ENCODE data around the gene TJP3. TPM values are rescaled to one million over a fixed set of nuclear protein-coding genes. Genes with fewer than 3 reads are reported as not detected.

Gene TJP3
- total and polyA plus RNA-seq, 3 donors from 2014 or later, result 37.2 to 125 (median 81.1) TPM

Small RNAs within 50 kb of the gene (small RNA-seq; reads per million reads assigned to genes)
- gene AC005777.1, result 0 reads per million in 2 donors

Other genes with a start within 250 kb of the TJP3 start
- gene SMIM24, start 227.9 kb upstream of the TJP3 start, total RNA-seq, result 1 to 10 TPM; 1.3 to 3.1 TPM
- gene SMIM24, start 227.9 kb upstream of the TJP3 start, polyA plus RNA-seq (ENCODE audit: insufficient read depth, low read depth, low replicate concordance), result 10.1 TPM
- not detected for gene SMIM44, start 224.9 kb upstream of the TJP3 start, total RNA-seq
- gene SMIM44, start 224.9 kb upstream of the TJP3 start, polyA plus RNA-seq (ENCODE audit: insufficient read depth, low read depth, low replicate concordance), result not detected
- gene DOHH, start 207.7 kb upstream of the TJP3 start, total RNA-seq, result 10 to 100 TPM; 23.5 to 29.1 TPM
- 10.7 TPM for gene DOHH, start 207.7 kb upstream of the TJP3 start, polyA plus RNA-seq (ENCODE audit: insufficient read depth, low read depth, low replicate concordance)
- gene FZR1, start 202.1 kb upstream of the TJP3 start, total RNA-seq, result 10 to 100 TPM; 91.2 to 95.1 TPM
- gene FZR1, start 202.1 kb upstream of the TJP3 start, polyA plus RNA-seq (ENCODE audit: insufficient read depth, low read depth, low replicate concordance), result 123 TPM
- gene TEKTIP1, start 169.2 kb upstream of the TJP3 start, total RNA-seq, result 10 to 100 TPM; 35.8 to 55.9 TPM
- 68.2 TPM for gene TEKTIP1, start 169.2 kb upstream of the TJP3 start, polyA plus RNA-seq (ENCODE audit: insufficient read depth, low read depth, low replicate concordance)
- 10 to 100 TPM; 83.9 to 95.1 TPM for gene MFSD12, start 150.8 kb upstream of the TJP3 start, total RNA-seq
- 32.8 TPM for gene MFSD12, start 150.8 kb upstream of the TJP3 start, polyA plus RNA-seq (ENCODE audit: insufficient read depth, low read depth, low replicate concordance)
- gene HMG20B, start 135.4 kb upstream of the TJP3 start, total RNA-seq, result 100 to 1,000 TPM; 108 to 129 TPM
- gene HMG20B, start 135.4 kb upstream of the TJP3 start, polyA plus RNA-seq (ENCODE audit: insufficient read depth, low read depth, low replicate concordance), result 66.2 TPM
- under 1 TPM; 0.50 to 0.87 TPM for gene GIPC3, start 122.9 kb upstream of the TJP3 start, total RNA-seq
- 1.5 TPM for gene GIPC3, start 122.9 kb upstream of the TJP3 start, polyA plus RNA-seq (ENCODE audit: insufficient read depth, low read depth, low replicate concordance)
- gene TBXA2R, start 101.5 kb upstream of the TJP3 start, total RNA-seq, result 1 to 10 TPM; 1.3 to 3.2 TPM
- gene TBXA2R, start 101.5 kb upstream of the TJP3 start, polyA plus RNA-seq (ENCODE audit: insufficient read depth, low read depth, low replicate concordance), result 1.8 TPM
- gene CACTIN, start 81.6 kb upstream of the TJP3 start, total RNA-seq, result 10 to 100 TPM; 52.8 to 57.5 TPM
- gene CACTIN, start 81.6 kb upstream of the TJP3 start, polyA plus RNA-seq (ENCODE audit: insufficient read depth, low read depth, low replicate concordance), result 26.9 TPM
- 10 to 100 TPM; 80.2 to 87.0 TPM for gene PIP5K1C, start 7.9 kb upstream of the TJP3 start, total RNA-seq
- gene PIP5K1C, start 7.9 kb upstream of the TJP3 start, polyA plus RNA-seq (ENCODE audit: insufficient read depth, low read depth, low replicate concordance), result 99.1 TPM
- gene APBA3, start 53.3 kb downstream of the TJP3 start, total RNA-seq, result 10 to 100 TPM; 34.4 to 48.3 TPM
- 12.0 TPM for gene APBA3, start 53.3 kb downstream of the TJP3 start, polyA plus RNA-seq (ENCODE audit: insufficient read depth, low read depth, low replicate concordance)
- gene MRPL54, start 54.3 kb downstream of the TJP3 start, total RNA-seq, result 10 to 100 TPM; 42.4 to 57.4 TPM
- gene MRPL54, start 54.3 kb downstream of the TJP3 start, polyA plus RNA-seq (ENCODE audit: insufficient read depth, low read depth, low replicate concordance), result 96.4 TPM
- under 1 TPM in 1 of 2 donors, not detected in 1; 0.24 TPM for gene RAX2, start 63.8 kb downstream of the TJP3 start, total RNA-seq
- not detected for gene RAX2, start 63.8 kb downstream of the TJP3 start, polyA plus RNA-seq (ENCODE audit: insufficient read depth, low read depth, low replicate concordance)
- 10 to 100 TPM; 10.1 TPM for gene MATK, start 78.0 kb downstream of the TJP3 start, total RNA-seq
- 6.0 TPM for gene MATK, start 78.0 kb downstream of the TJP3 start, polyA plus RNA-seq (ENCODE audit: insufficient read depth, low read depth, low replicate concordance)
- 10 to 100 TPM; 23.4 to 34.1 TPM for gene ZFR2, start 160.7 kb downstream of the TJP3 start, total RNA-seq
- 35.0 TPM for gene ZFR2, start 160.7 kb downstream of the TJP3 start, polyA plus RNA-seq (ENCODE audit: insufficient read depth, low read depth, low replicate concordance)
- gene ATCAY, start 172.3 kb downstream of the TJP3 start, total RNA-seq, result 1 to 10 TPM; 1.7 to 4.8 TPM
- gene ATCAY, start 172.3 kb downstream of the TJP3 start, polyA plus RNA-seq (ENCODE audit: insufficient read depth, low read depth, low replicate concordance), result 0.32 TPM
- 1 to 10 TPM; 1.7 to 3.2 TPM for gene NMRK2, start 224.7 kb downstream of the TJP3 start, total RNA-seq
- gene NMRK2, start 224.7 kb downstream of the TJP3 start, polyA plus RNA-seq (ENCODE audit: insufficient read depth, low read depth, low replicate concordance), result 1.7 TPM